ENCODE data around the gene RNF224.
A peak's percentile ranks its signal among the peaks of the same experiment; 100 is the strongest.

Gene RNF224

GRCh38 chr9:137198051-137198901 is 29.0 kb upstream of the RNF224 start:
- no peak for DNase-seq (ENCODE audit: low read depth)
- peak overlapping the region; percentile 11 for H3K4me3 ChIP-seq (ENCODE audit: low read length)
- TF ChIP-seq CTCF (IDR thresholded peaks at IDR 0.05; ENCODE audit: insufficient read depth, low read depth, low read length, missing control alignments) = no peak

- no peak for DNase-seq (ENCODE audit: low read depth)
- H3K4me3 ChIP-seq (ENCODE audit: low read length) = peak overlapping the region; percentile 7
- TF ChIP-seq CTCF (IDR thresholded peaks at IDR 0.05; ENCODE audit: insufficient read depth, low read depth, low read length, missing control alignments) = no peak
Measured at GRCh38 chr9:137198902-137199283, 28.4 kb upstream of the RNF224 start.

GRCh38 chr9:137199411-137200121 is 27.7 kb upstream of the RNF224 start:
- DNase-seq (ENCODE audit: low read depth) = no peak
- no peak for TF ChIP-seq CTCF (IDR thresholded peaks at IDR 0.05; ENCODE audit: insufficient read depth, low read depth, low read length, missing control alignments)
- H3K4me3 ChIP-seq (ENCODE audit: low read length) = peak overlapping the region; percentile 26

- DNase-seq (ENCODE audit: low read depth) = peak; percentile 99
- TF ChIP-seq CTCF (IDR thresholded peaks at IDR 0.05; ENCODE audit: insufficient read depth, low read depth, low read length, missing control alignments) = no peak
- H3K4me3 ChIP-seq (ENCODE audit: low read length) = peak within 1 kb of the TSS; percentile 64
Measured at GRCh38 chr9:137200311-137201204, 26.7 kb upstream of the RNF224 start, which contains the start of gene TPRN. TSS of gene TPRN (minus strand) at chr9:137200741. CDS start at chr9:137200711, 30 bp downstream.

GRCh38 chr9:137201205-137201868 is 26.0 kb upstream of the RNF224 start:
- TF ChIP-seq CTCF (IDR thresholded peaks at IDR 0.05; ENCODE audit: insufficient read depth, low read depth, low read length, missing control alignments) = no peak
- no peak for DNase-seq (ENCODE audit: low read depth)
- peak overlapping the region; percentile 64 for H3K4me3 ChIP-seq (ENCODE audit: low read length)

GRCh38 chr9:137202966-137203365 is 24.3 kb upstream of the RNF224 start:
- no peak overlapping the region for H3K4me3 ChIP-seq (ENCODE audit: low read length)
- no peak for DNase-seq (ENCODE audit: low read depth)
- no peak for TF ChIP-seq CTCF (IDR thresholded peaks at IDR 0.05; ENCODE audit: insufficient read depth, low read depth, low read length, missing control alignments)

All from epithelial cell of esophagus (primary cell).